CD4-positive, alpha-beta T cell treated with Interferon gamma for 1 hour (primary cell): Measurements from ENCODE around the gene TIE1.

Experiments
- DNase-seq: peaks from one replicate; pipeline ENCODE4 v3.0.0-alpha.2; 2020

TIE1 gene

DNA sequence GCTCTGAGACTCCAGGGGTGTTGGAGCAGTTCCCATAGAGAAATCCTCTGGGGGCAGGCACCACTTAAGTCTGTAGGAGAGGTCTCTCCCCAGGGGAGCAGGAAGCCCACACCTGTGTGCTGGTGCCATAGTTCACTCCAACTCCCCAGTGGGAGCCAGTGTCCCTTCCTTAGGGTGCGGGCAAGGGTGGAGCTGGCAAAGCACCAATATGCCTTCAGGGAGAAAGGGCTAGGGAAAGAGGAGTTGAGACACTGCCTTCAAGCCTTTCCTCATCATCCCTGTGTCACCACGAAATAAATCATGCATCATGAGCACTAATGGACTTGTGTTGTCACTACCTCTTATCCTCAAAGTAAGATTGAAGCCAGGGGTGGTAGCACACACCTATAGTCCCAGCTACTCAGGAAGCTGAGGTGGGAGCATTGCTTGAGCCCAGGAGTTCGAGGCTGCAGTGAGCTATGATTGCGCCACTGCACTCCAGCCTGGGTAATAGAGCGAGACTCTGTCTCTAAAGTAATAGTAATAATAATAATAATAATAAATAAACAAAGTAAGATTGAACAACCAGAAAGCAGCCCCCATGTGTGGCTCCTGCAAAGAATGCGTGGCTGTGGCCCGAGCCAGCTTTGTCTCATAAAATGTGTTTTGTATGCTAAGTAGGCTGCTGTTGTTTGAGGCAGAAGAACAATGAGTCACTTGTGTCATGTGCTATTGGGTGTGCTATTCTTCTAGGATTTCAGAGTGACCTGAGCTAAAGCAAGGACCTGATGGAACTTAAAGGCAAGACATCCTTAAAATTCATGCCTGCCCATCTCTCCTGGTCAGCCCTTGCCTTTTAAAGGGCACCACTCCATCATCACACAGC, 6.7 kb upstream of the TIE1 start:
- no peak for DNase-seq

DNA sequence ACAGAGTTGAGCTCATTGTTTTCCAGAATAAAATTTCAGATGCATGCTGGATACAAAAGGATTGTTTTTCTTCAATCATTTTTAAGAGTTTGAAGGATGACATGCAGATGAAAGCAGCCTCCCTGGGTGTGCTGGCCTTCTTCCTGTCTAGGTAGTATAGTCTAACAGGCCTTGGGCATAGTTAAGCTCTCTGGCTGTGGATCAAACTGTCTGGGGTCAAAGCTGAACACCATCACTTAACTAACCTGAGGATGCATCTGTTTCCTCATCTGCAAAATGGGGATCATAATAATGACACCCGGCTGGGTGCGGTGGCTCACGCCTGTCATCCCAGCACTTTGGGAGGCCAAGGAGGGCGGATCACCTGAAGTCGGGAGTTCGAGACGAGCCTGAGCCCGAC, 6.0 kb upstream of the TIE1 start:
- DNase-seq = no peak

DNA sequence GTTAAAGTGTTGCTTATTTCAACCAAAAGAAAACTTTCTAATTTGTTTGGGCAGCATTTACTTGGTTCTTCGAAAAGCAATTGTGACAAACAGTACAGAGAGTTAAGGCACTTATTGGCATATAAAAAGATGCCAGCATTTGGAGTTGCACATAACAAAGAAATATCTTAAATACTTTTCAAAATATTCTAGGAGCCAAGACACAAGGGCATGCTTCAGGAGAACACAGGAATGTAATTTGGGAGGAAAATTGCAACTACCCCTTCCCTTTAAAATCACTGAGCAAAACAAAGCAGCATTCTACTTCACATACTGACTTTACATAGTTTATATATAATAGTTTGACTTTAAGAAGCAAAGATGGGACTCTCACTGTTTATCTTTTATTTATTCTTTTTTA, 4.6 kb upstream of the TIE1 start:
- no peak for DNase-seq

DNA sequence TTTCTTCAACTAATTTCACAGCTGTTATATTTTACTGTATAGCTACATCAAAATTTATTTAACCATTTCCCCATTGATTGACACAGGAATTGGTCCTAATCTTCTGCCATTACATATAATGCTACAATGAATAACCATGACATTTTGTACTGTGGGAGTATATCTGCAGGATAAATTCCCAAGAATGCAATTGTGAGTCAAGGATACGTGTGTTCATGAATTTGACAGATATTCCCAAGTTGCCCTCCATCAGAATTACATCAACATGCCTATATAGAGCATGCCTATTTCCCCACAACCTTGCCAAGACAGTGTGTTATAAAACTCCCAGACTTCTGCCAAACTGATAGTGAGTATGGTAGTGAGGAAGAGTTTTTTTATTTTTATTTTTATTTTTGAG, 2.7 kb upstream of the TIE1 start:
- no peak for DNase-seq

DNA sequence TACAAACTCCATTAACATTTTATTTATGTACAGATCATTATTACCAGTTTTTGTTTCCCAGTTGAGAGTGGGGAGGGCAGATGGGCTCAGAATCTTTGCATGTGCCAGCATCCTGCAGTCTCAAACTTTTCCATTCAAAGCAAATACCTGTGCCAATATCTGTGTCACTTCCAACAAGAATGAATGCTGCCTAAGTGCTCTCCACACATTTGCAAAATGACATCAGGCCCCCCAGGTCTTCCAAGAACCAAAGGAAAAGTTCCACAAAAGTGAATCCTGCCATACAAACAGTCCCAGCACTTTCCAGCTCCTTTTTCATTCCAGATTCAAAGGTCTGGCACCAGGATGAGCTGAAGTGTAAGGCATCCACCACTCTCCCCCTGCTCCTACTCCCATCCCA, 1.7 kb upstream of the TIE1 start:
- DNase-seq = no peak

DNA sequence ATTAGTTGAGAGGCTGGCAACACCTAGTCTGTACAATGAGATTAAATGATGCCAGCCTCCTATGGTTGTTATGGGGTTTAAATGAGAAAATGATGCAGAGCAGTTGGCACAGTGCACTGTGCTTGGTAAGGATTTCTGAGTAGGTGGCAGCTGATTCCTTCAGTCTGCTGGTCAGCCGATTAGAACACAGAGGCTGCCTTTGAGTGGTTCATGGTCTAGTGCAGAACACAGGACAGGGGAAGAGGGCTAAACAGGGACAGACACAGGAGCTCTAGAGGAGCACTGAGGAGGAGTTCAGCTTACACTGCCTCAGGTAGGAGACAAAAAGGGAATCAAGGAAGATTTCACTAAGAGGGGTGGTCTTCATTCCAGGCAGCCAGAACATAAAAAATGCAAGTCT, 1.4 kb downstream of the TIE1 start:
- no peak for DNase-seq

DNA sequence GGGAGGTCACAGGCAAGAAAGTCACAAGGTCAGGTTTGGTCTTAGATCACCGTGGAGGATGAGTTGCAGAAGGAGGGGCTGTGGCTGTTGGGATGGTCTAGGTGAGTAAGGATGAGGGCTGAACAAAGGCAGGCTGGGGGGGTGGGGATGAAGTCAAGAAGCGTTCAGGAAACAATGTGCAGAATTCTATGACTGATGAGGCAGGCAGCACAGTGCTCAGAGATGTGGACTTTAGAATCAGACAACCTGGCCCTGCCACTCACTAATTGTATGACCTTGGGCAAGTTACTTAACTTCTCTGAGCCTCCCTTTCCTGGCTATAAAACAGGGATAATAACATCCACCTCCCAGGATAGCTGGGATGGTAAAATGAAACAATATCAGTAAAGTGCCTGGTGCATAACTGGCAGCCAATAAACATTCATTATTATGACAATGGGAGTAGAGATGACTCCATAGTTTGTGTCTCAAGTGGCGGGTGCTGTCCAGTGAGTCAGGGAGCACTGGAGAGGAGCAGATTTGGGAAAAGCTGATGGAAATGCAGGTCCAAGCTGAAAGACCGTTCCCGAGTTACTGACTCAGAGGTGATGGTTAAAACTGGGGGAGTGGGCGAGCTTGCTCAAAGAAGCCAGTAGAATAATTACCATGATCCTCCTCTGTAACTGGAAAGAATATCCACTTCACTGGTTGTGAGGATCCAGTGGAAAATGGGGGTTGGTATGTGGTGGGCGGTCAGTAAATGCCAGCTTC, 2.1 kb downstream of the TIE1 start:
- DNase-seq = no peak

DNA sequence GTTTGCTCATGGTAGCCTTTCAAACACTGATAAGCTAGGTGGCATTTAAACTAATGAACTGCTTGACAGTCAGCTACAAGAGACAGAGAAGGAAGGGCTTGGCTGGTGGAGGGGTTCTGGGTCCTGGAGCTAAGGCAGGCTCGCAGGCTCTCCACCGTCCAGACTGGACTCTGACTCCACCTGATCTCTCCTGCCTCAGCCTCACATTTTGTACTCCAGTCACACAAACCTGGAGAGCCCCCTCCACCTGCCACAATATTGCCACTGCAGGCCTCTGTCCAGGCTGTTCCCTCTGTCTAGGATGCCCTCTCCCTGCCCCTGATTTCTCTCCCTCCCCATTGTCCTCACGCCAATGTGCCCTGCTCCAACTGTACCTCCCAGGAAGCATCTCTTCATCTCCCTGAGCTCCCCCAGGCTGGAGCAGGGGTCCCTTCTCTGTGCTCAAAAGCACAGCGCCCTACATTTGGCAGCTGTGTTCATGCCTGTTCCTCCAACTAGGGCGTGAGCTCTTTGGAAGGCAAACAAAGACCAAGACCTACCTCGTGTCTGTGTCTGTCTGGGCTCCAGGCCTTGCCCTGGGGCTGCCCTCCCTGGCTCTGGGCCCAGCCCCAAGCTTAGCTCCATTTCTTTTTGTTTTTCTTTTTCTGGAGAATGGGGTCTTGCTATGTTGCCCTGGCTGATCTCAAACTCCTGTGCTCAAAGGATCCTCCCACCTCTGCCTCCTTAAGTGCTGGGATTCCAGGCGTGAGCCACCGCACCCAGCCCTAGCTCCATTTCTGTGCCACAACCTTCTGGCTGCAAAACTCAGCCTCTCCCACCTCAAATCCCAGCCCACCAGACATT, 2.9 kb downstream of the TIE1 start:
- DNase-seq = no peak

DNA sequence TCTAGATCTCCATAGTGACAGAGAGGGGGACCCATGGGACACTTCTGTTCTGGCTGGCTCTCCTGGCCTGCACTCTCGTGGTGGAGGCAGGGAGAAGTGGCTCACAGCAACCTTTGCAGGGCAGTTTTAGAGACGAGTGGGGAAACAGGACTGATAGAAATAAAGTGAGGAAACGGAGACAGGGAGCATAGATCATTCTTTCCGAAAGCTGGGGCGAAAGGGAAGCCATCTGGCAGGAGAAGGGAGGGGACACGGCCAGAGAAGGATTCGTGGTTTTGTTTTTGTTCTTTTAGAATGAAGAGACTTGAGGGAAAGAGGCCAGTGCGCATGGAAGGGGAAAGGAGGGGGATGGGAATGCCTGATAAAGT, 3.5 kb downstream of the TIE1 start:
- DNase-seq = no peak

DNA sequence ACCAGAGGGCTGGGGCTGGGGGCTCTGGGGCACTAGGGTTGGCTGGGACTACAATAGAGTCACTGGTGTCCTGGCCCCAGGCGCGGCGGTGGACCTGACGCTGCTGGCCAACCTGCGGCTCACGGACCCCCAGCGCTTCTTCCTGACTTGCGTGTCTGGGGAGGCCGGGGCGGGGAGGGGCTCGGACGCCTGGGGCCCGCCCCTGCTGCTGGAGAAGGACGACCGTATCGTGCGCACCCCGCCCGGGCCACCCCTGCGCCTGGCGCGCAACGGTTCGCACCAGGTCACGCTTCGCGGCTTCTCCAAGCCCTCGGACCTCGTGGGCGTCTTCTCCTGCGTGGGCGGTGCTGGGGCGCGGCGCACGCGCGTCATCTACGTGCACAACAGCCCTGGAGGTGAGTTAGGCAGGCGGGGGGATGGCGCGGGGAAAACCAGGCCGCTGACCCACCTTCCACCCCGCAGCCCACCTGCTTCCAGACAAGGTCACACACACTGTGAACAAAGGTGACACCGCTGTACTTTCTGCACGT, 4.1 kb downstream of the TIE1 start:
- no peak for DNase-seq

DNA sequence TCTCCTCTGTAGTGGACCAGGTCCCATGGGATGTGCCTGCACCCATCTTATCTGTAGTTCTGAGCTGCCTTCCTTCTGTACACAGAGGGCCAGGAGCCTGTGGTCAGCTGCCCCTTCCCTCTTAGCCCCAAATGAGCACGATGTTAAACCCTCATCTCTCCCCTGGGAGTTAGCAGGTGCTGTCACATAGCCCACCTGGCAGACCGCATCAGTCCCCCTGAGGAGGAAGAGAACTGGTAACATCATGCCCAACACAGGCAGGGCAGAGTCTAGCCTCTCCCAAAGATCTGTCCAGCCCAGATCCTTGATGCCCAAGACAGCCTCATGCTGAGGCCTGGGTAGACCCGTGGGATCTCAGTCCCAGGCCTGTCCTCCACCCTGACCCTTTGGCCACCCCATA, 4.7 kb downstream of the TIE1 start:
- no peak for DNase-seq

DNA sequence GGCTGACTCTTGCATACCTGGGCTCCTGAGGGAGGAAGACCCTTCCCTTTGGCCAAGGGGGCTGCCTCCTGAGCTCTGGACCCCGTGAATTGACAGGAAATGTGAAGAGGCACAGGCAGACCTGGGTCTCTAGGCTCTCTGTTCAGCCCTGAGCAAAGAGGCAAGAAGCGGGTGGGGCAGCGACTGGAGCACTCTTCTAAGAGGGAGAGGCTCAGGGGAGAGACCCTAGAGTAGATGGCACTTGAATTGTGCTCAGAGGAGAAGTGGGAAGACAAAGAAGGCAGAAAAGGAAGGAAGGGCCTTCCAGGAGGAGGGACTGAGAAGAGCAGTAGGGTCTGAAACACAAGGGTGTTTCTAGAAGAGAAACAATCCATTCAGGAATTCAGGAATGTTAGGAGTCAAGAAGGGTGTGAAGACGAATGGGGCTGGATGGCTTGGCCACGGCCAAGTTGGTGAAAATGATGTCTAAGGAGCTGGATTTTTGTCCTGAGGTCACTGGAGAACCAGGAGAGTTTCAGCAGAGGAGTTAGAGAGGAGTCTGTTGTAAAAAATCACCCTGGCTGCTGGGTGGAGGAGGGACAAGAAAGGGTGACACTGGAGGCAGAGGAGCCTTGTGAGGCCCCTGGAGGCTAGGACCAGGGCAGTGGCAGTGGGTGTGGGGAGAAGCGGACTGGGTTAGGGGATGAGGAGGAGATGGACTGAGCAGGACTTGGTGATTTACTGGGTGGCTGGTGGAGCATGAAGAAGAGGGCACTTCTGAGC, 5.3 kb downstream of the TIE1 start:
- no peak for DNase-seq

DNA sequence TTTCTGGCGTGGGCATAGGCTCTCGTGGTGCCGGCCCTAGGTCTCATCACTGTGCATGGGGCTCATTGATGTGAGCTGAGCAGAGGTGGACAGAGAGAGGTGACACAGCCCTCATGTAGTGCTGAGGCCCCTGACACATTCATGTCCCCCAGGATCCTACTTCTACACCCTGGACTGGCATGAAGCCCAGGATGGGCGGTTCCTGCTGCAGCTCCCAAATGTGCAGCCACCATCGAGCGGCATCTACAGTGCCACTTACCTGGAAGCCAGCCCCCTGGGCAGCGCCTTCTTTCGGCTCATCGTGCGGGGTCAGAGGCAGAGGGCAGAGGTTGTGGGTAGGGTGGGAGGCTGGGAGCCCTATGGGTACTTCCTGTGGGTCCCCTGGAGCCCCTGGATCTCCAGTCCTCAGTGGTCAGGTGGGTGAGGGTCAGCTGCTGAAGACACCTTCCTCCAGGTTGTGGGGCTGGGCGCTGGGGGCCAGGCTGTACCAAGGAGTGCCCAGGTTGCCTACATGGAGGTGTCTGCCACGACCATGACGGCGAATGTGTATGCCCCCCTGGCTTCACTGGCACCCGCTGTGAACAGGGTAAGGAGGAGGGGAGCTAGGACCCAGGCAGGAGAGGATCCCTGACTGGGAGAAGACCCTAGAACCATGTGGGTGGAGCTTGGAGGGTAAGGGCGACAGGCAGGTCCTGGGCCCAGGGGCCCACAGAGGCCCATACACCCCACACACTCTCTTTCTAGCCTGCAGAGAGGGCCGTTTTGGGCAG, 6.1 kb downstream of the TIE1 start:
- DNase-seq = no peak

DNA sequence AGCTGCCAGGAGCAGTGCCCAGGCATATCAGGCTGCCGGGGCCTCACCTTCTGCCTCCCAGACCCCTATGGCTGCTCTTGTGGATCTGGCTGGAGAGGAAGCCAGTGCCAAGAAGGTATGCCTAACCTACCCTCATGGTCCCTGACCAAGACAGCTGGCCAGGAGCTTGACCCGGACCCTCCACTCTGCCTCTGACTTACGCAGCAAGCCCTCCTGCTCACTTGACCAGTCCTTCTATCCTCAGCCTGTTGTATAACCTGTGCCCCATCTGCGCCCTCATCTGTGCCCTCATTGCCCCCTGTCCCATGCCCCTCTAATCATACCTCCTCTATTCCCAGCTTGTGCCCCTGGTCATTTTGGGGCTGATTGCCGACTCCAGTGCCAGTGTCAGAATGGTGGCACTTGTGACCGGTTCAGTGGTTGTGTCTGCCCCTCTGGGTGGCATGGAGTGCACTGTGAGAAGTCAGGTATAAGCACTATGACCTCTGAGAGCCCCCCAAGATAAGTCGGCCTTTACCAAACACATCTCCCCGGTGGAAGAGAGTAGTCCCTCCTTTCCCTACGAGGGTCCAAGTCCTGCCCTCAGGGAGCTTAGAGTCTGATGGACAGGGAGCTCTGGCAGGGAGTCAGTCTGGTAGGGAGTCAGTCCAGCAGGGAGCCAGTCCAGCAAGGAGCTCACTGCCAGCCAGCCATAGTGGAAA, 6.8 kb downstream of the TIE1 start:
- DNase-seq = no peak

DNA sequence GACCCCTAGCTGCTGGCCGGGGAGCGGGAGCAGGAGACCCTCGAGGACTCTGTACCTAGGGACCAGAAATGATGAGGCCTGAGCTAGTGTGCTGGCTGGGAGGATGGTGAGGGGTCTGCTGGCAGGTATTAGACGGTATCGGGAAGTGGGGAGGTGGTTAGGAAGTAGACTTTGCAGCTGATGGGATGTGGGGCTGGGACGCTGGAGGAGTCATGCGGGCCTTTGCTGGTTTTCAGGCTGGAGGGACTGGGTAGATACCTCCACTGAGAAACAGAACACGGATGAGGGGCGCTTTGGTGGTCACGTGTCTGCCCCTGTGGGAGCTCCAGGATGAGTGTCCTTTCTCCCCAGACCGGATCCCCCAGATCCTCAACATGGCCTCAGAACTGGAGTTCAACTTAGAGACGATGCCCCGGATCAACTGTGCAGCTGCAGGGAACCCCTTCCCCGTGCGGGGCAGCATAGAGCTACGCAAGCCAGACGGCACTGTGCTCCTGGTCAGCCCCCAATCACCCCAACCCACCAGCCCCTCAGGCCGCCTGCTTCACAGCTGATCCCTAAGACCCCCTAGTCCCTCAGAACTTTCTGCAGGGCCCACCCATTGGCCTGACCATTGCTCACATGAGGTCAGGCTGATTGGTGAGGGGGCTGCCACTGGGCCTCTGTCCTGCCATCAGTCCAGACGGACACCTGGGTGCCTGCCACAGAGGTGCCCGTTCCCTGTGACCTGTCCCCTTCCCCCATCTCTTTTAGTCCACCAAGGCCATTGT, 8.0 kb downstream of the TIE1 start:
- no peak for DNase-seq

DNA sequence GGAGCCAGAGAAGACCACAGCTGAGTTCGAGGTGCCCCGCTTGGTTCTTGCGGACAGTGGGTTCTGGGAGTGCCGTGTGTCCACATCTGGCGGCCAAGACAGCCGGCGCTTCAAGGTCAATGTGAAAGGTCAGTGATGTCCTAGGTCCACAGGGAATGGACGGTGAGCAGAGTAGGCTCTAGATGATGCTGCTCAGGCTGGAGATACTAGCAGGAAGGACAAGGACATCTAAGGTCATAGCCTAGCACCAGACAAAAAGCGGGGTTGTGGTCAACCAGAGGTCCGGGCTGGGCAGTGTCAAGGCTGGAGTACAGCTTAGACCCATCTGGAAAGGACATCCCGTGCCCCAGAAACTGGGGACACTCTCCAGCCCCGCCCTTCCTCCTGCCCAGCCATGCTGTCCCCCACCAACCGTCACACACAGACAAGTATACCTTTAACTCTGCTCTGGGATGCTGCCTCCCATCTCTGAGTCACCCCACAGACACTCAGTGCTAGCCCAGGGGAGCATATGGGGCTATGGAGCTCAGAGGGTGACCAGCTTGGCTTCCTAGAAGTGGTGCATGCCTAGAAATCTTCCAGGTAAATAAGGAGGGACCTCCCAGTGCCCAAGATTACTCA, 8.7 kb downstream of the TIE1 start:
- no peak for DNase-seq

DNA sequence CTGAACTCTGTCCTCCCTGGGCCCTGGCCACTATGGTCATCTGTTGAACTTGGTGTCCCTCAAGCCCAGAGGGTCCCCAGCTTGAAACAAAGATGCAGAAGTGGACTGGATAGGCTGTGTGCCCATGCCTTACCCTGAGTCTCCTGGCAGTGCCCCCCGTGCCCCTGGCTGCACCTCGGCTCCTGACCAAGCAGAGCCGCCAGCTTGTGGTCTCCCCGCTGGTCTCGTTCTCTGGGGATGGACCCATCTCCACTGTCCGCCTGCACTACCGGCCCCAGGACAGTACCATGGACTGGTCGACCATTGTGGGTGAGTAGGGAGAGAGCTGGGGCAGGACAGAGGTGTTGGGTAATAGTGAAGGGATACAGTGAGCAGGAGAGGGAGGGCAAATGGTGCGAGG, 10.7 kb downstream of the TIE1 start:
- no peak for DNase-seq

DNA sequence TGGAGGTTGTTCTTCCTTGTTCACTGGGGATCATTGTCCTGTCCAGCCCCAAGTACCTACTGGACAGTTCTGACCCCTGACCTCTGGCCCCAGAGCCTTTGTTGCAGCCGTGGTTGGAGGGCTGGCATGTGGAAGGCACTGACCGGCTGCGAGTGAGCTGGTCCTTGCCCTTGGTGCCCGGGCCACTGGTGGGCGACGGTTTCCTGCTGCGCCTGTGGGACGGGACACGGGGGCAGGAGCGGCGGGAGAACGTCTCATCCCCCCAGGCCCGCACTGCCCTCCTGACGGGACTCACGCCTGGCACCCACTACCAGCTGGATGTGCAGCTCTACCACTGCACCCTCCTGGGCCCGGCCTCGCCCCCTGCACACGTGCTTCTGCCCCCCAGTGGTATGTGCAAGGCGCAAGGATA, 11.4 kb downstream of the TIE1 start:
- DNase-seq = no peak

DNA sequence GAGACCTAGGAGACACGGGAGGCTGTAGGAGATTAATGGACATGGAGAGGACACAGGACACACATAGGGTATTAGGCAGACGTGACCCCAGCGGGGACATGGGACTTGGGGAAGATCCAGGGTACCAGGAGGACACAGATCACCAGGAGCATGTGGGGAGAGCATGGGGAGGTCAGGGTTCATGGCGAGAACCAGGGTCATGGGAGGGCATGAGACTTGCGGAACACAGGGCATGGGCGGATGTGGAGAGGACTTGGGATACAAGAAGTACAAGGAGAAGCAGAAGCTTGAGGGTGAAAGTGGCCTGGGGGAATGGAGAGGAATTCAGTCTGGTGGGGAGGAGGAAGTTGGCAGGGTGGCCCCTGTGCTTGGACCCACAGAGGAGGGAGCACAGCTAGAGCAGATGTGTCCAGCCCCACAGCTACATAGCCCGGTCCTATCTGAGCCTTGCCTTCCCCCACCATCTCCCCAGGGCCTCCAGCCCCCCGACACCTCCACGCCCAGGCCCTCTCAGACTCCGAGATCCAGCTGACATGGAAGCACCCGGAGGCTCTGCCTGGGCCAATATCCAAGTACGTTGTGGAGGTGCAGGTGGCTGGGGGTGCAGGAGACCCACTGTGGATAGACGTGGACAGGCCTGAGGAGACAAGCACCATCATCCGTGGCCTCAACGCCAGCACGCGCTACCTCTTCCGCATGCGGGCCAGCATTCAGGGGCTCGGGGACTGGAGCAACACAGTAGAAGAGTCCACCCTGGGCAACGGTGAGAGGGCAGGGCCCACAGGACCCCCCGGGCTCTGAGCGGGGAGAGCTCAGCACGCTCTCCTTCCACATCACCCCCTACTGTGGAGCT, 12.1 kb downstream of the TIE1 start:
- DNase-seq = no peak
